GM12878 (cell line): Measurements from ENCODE around the gene SSH3. TPM values are rescaled to one million over a fixed set of nuclear protein-coding genes. Genes with fewer than 3 reads are reported as not detected.
A peak's percentile ranks its signal among the peaks of the same experiment; 100 is the strongest.

Experiments
- CHD2 ChIP-seq: IDR thresholded peaks from 2 replicates; pipeline ENCODE4 v1.6.1; 2011; ENCODE audit warnings: low read depth, low read length, improper control_type of control experiment, borderline replicate concordance
- CTCF ChIP-seq, 3 experiments: IDR thresholded peaks in 2 of 3; conservative IDR thresholded peaks in 1 of 3; 2 replicates each; pipeline ENCODE4 v1.5.1; 2011; ENCODE audit warnings: low read depth in 3 of 3, low read length in 3 of 3, mild to moderate bottlenecking in 3 of 3, control low read depth in 2 of 3, moderate library complexity in 2 of 3, inconsistent platforms in 1 of 3, mixed read lengths in 1 of 3; ENCODE audit not compliant: control insufficient read depth in 2 of 3, insufficient read depth in 1 of 3; ENCODE audit errors: extremely low read depth in 1 of 3
- EP300 ChIP-seq, 2 experiments: fragments of 150-350 bp in 1 of 2; IDR thresholded peaks; 2 replicates each; pipeline ENCODE4 v1.6.1; 2011 to 2012; ENCODE audit warnings: low read depth in 2 of 2, low read length in 2 of 2, borderline replicate concordance in 1 of 2, improper control_type of control experiment in 1 of 2, inconsistent platforms in 1 of 2; ENCODE audit not compliant: control insufficient read depth in 1 of 2
- FOS ChIP-seq: IDR thresholded peaks from 3 replicates; pipeline ENCODE4 v1.6.1; 2011; ENCODE audit warnings: borderline replicate concordance; ENCODE audit not compliant: insufficient read length; ENCODE audit errors: extremely low read depth
- FOXK2 ChIP-seq: fragments of 450-650 bp; IDR thresholded peaks from 2 replicates; pipeline ENCODE4 v1.6.1; 2017; ENCODE audit warnings: mild to moderate bottlenecking, moderate library complexity
- FOXM1 ChIP-seq: IDR thresholded peaks from 2 replicates; pipeline ENCODE4 v1.6.1; 2012; ENCODE audit warnings: low read depth, mild to moderate bottlenecking, inconsistent platforms, low read length, moderate library complexity
- IKZF2 ChIP-seq, 2 experiments: fragments of 450-650 bp; IDR thresholded peaks; 2 replicates each; pipeline ENCODE4 v1.6.1; 2017; ENCODE audit warnings: mild to moderate bottlenecking in 2 of 2, moderate library complexity in 2 of 2
- MEF2B ChIP-seq: fragments of 450-650 bp; IDR thresholded peaks from 2 replicates; pipeline ENCODE4 v1.6.1; 2018; ENCODE audit warnings: mild to moderate bottlenecking, moderate library complexity; ENCODE audit not compliant: partially characterized antibody, poor library complexity, severe bottlenecking
- MXI1 ChIP-seq: fragments of 150-350 bp; IDR thresholded peaks from 2 replicates; pipeline ENCODE4 v1.6.1; 2011; ENCODE audit warnings: low read depth, mild to moderate bottlenecking, inconsistent platforms, low read length, improper control_type of control experiment
- MYC ChIP-seq: IDR thresholded peaks from 2 replicates; pipeline ENCODE4 v1.6.1; 2011; ENCODE audit warnings: mild to moderate bottlenecking, low read length, moderate library complexity, inconsistent platforms; ENCODE audit not compliant: insufficient read depth, insufficient replicate concordance, insufficient read length, severe bottlenecking
- NFYB ChIP-seq: IDR thresholded peaks from 2 replicates; pipeline ENCODE4 v1.6.1; 2011; ENCODE audit warnings: low read depth, mild to moderate bottlenecking, low read length, improper control_type of control experiment, moderate library complexity; ENCODE audit not compliant: insufficient read depth
- PKNOX1 ChIP-seq: fragments of 450-650 bp; IDR thresholded peaks from 2 replicates; pipeline ENCODE4 v1.6.1; 2016; ENCODE audit warnings: mild to moderate bottlenecking
- PRDM15 ChIP-seq: fragments of 450-650 bp; formaldehyde crosslinking; IDR thresholded peaks from 2 replicates; pipeline ENCODE4 v1.4.0; 2020; ENCODE audit warnings: mild to moderate bottlenecking, moderate library complexity
- RUNX3 ChIP-seq: IDR thresholded peaks from 2 replicates; pipeline ENCODE4 v1.6.1; 2012; ENCODE audit warnings: low read length, inconsistent platforms
- SRF ChIP-seq, 2 experiments: IDR thresholded peaks; 2 replicates each; pipeline ENCODE4 v1.6.1; 2011; ENCODE audit warnings: low read depth in 2 of 2, low read length in 2 of 2, mild to moderate bottlenecking in 1 of 2, moderate library complexity in 1 of 2
- TBL1XR1 ChIP-seq: IDR thresholded peaks from 2 replicates; pipeline ENCODE4 v1.6.1; 2012; ENCODE audit warnings: low read depth, low read length, improper control_type of control experiment
- TCF12 ChIP-seq: IDR thresholded peaks from 2 replicates; pipeline ENCODE4 v1.6.1; 2011; ENCODE audit warnings: low read depth, mild to moderate bottlenecking, low read length
- USF2 ChIP-seq: IDR thresholded peaks from 2 replicates; pipeline ENCODE4 v1.6.1; 2011; ENCODE audit warnings: low read depth, low read length, improper control_type of control experiment, borderline replicate concordance
- ZNF274 ChIP-seq: IDR thresholded peaks from one replicate; pipeline ENCODE4 v1.8.0; 2011; ENCODE audit not compliant: insufficient read length, insufficient read depth
- ZNF384 ChIP-seq: IDR thresholded peaks from 2 replicates; pipeline ENCODE4 v1.6.1; 2012; ENCODE audit warnings: low read depth, mild to moderate bottlenecking, low read length, improper control_type of control experiment, borderline replicate concordance
- polyA plus RNA-seq, 11 experiments: library from polyadenylated mRNA; depleted of rRNA in 4 of 11; unstranded in 6 of 11; stranded (reverse) in 5 of 11; fragments of >200 nt; fragmentation: Nextera tagmentation in 4 of 11; fragmentation: Illumina TruSeq in 1 of 11; extraction: Ambion mirVana in 4 of 11; extraction: Trizol in 1 of 11; gene quantifications; 1 replicate in 1 of 11; 2 replicates in 10 of 11; pipeline versions ENCODE4 v1.2.1 to v1.2.3, GENCODE V29; 2011 to 2016; ENCODE audit warnings: inconsistent platforms in 2 of 11, missing spikeins in 2 of 11, low read depth in 1 of 11
- total RNA-seq, 4 experiments: library from RNA; depleted of rRNA in 3 of 4; stranded (reverse); fragments of >200 nt in 3 of 4; fragmentation: Illumina TruSeq in 1 of 4; extraction: Trizol in 1 of 4; gene quantifications; 2 replicates each; pipeline versions ENCODE4 v1.2.1 to v1.2.3, GENCODE V29; 2013 to 2021

The SSH3 gene
- total and polyA plus RNA-seq, 10 of the 15 experiments (the other 5 are each of a cell fraction or from before 2014, with no cell fraction given), result 0.05 to 0.83 (median 0.28) TPM; not detected in 3

- TF ChIP-seq MEF2B (peak; percentile 81), FOXK2 (no peak), USF2 (no peak), TBL1XR1 (no peak), CHD2 (no peak), ZNF384 (no peak), MXI1 (no peak), CTCF (IDR thresholded peaks at IDR 0.05 in 2 of 3, conservative IDR thresholded peaks at IDR 0.05 in 1 of 3; ENCODE audit: control insufficient read depth in 2 of 3, extremely low read depth in 1 of 3, insufficient read depth in 1 of 3, low read depth in 3 of 3, low read length in 3 of 3) (no peak), EP300 (IDR thresholded peaks at IDR 0.05; ENCODE audit: borderline replicate concordance in 1 of 2, control insufficient read depth in 1 of 2, low read depth in 2 of 2, low read length in 2 of 2) (no peak), ZNF274 (no peak), PKNOX1 (no peak), FOS (no peak), MYC (no peak), IKZF2 (IDR thresholded peaks at IDR 0.05) (0 out of 4 replicates have a peak, but pooled peaks of 1 of the 2 experiments have one; percentile 26), SRF (IDR thresholded peaks at IDR 0.05; ENCODE audit: low read depth in 2 of 2, low read length in 2 of 2) (no peak), RUNX3 (no peak), PRDM15 (CRISPR knock-in tag) (no peak), TCF12 (no peak), FOXM1 (no peak), NFYB (0 out of 2 replicates have a peak, but pooled peaks have one; percentile 29)
Measured at GRCh38 chr11:67271541-67272284, 31.6 kb upstream of the SSH3 start (continued).
